HEK293 (cell line): ENCODE measurements around the gene NEIL3.
A peak's percentile ranks its signal among the peaks of the same experiment; 100 is the strongest.

Source experiments
- CTCF ChIP-seq: fragments of 450-650 bp; formaldehyde crosslinking; IDR thresholded peaks from 2 replicates; pipeline ENCODE4 v1.5.1; 2016; ENCODE audit warnings: missing biosample characterization, missing genetic modification characterization
- MYNN ChIP-seq: fragments of 450-650 bp; formaldehyde crosslinking; IDR thresholded peaks from 2 replicates; pipeline ENCODE4 v1.5.1; 2016; ENCODE audit warnings: missing biosample characterization, missing genetic modification characterization, borderline replicate concordance
- PBX3 ChIP-seq: sonication (generic); formaldehyde crosslinking; IDR thresholded peaks from 2 replicates; pipeline ENCODE4 v1.8.1; 2022; ENCODE audit warnings: mild to moderate bottlenecking, moderate library complexity, missing genetic modification reagents
- TCF7L2 ChIP-seq: IDR thresholded peaks from 2 replicates; pipeline ENCODE4 v1.6.1; 2011; ENCODE audit warnings: low read depth, mild to moderate bottlenecking, inconsistent platforms, low read length, moderate library complexity, borderline replicate concordance
- ZBTB11 ChIP-seq: fragments of 450-650 bp; formaldehyde crosslinking; conservative IDR thresholded peaks from 2 replicates; pipeline ENCODE4 v1.5.1; 2016; ENCODE audit warnings: low read depth, missing biosample characterization, missing genetic modification characterization
- ZFP37 ChIP-seq: fragments of 450-650 bp; formaldehyde crosslinking; IDR thresholded peaks from 2 replicates; pipeline ENCODE4 v1.5.1; 2016; ENCODE audit warnings: missing biosample characterization, missing genetic modification characterization
- ZNF24 ChIP-seq: fragments of 450-650 bp; formaldehyde crosslinking; IDR thresholded peaks from 2 replicates; pipeline ENCODE4 v1.5.1; 2016; ENCODE audit warnings: missing biosample characterization, missing genetic modification characterization
- ZNF292 ChIP-seq: fragments of 450-650 bp; formaldehyde crosslinking; IDR thresholded peaks from 2 replicates; pipeline ENCODE4 v1.5.1; 2016; ENCODE audit warnings: low read depth, missing biosample characterization, missing genetic modification characterization, borderline replicate concordance

DNA sequence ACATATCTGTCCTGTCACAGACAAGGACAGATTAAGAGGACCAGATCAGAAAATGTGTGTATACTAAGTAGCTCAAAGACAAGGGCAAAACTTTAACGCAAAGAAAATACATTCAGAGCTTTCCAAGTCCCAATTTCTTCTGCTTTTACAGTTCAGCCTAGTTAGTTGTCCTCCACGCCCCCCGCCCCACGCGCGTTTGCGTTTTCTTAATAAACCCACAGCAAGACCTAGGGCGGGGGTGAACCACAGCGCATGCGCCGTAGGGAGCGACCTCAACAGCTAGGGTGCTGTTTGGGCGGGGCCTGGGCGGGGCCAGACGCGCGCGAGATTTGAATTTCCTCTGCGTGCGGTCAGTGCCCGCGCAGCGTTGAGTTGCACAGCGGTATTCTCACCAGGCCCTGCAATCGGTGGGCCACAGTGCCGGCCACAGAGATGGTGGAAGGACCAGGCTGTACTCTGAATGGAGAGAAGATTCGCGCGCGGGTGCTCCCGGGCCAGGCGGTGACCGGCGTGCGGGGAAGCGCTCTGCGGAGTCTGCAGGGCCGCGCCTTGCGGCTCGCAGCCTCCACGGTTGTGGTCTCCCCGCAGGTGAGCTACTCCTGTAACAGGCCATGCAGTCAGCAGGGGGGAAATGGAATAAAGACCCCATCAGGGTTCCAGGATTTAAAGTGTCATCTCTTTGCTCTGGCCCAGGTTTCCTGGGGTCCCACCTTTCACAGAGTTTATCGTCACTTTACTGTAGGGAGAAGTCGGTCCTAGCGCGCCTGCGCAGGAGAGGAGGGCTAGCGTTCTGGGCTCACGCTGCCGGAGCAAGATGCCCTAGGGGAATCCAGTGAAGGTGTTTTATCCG, at the start of gene NEIL3:
- TF ChIP-seq CTCF (tag by site-specific recombination), result no peak
- TF ChIP-seq TCF7L2, result no peak
- TF ChIP-seq PBX3 (CRISPR knock-in tag), result no peak
- no peak for TF ChIP-seq MYNN (tag by site-specific recombination)
- 0 out of 2 replicates have a peak, but pooled peaks have one; percentile 44 for TF ChIP-seq ZFP37 (tag by site-specific recombination)
- TF ChIP-seq ZBTB11 (tag by site-specific recombination), result no peak
- TF ChIP-seq ZNF292, result no peak
- TF ChIP-seq ZNF24, result no peak
